Testis (tissue), 2 donors: ENCODE results near the gene GLRX.

ENCODE experiments used
- CTCF ChIP-seq, 3 experiments: fragments of 450-650 bp in 2 of 3; fragments of 200-600 bp in 1 of 3; sonication (generic) in 1 of 3; IDR thresholded peaks; one replicate each; pipeline ENCODE4 v1.5.1; 2016 to 2019; ENCODE audit warnings: antibody characterized with exemption in 3 of 3, mild to moderate bottlenecking in 2 of 3, moderate library complexity in 1 of 3
- POLR2A ChIP-seq: fragments of 450-650 bp; IDR thresholded peaks from one replicate; pipeline ENCODE4 v1.6.1; 2017; ENCODE audit warnings: antibody characterized with exemption, mild to moderate bottlenecking, moderate library complexity

GRCh38 chr5:95803271-95804148 is 19.0 kb downstream of the GLRX start:
- TF ChIP-seq POLR2A (no peak), CTCF (IDR thresholded peaks at IDR 0.05) (no peak)
